Left kidney (tissue), 2 donors: ENCODE data around the gene NPR2. TPM values are rescaled to one million over a fixed set of nuclear protein-coding genes. Genes with fewer than 3 reads are reported as not detected.

Source experiments
- DNase-seq: peaks from one replicate; pipeline ENCODE4 v3.0.0-alpha.2; 2013
- polyA plus RNA-seq: library from polyadenylated mRNA; unstranded; fragments of 120-200 nt; gene quantifications from one replicate; pipeline ENCODE4 v1.2.1, GENCODE V29; 2013; ENCODE audit not compliant: insufficient read length

NPR2 gene
- polyA plus RNA-seq, 1 donor = 36.8 TPM

DNA sequence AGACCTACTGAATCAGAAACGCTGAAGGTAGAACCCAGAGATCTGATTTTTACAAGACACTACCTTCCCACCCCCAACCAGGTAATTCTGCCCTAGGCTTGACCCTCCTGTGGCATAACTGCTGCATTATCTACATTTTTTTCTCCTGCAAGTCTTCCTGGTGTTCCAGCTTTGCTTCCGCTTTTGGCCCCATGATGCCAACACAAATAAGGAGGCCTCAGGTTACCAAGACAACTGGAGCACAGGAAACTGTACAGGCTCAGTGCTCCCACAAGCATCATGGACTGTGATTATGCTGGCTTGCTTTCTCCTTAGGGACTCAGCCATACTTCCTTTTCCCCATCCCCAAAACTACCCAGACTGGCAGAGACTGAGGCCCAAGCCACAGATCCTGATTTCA is 30.7 kb upstream of the NPR2 start:
- DNase-seq = no peak

DNA sequence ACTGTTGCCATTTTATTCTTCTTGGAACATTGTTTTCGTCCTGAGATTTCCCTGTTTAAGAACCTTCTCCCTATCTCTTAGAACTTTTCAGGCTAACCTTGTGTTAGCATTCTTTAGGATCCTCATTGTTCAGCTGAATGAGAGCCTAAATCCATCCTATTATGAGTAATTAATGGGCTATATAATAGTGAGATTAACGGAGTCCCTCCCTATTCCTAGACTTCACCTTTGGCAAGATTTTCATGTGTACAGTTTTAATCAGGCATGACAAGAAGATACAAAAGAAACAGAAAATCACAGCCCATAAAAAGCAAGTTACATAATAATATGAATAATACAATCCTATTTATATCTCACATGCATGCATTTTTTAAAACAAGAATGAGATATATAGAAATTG is 28.2 kb upstream of the NPR2 start:
- DNase-seq = no peak

DNA sequence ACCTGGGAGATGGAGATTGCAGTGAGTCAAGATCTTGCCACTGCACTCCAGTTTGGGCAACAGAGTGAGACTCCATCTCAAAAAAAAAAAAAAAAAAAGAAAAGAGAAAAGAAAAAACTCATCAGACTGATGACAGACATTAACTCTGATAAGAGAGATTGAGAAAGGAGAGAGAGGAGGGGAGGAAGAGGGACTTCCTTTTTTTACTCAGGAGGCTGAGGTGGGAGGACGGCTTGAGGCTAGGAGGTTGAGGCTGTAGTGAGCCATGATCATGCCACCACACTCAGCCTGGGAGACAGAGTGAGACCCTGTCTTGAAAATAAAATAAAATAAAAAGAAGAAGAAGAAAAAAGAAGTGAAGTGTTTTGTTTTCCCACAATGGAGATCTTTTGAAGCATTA is 27.6 kb upstream of the NPR2 start:
- no peak for DNase-seq

DNA sequence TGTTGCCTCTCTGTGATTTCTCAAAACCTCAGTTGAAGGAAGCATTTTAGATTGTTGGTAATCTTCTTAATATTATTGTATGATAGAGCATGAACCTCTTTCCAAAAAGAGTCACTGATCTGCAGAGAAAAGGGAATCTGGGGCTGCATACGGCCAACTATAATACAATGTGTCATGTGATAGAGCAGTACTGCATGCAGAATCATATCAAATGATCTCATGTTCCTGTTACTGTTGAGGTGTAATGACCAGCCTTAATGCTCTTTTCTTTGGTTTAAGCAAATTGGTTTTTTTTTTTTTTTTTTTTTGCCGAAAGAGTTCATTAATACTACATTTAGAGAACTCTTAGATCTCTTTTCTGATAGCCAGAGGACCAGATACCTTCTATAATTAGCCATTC is 24.4 kb upstream of the NPR2 start:
- no peak for DNase-seq

DNA sequence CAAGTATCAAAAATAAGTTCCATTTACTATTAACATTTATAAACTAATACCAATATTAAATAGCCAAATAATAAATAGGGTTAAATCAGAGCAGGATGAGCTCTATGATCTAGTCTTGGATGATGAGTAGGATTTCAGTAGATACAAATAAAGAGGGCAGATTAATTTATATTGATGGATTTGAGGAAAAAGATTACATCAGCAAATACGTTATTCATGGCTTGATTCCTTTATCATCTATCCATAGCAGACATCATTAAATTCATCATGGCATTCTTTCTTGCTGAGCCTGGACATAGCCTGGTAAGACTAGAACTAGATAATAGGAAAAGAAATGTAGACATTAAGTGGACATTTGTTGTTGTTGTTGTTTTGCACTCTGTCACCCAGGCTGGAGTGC is 23.9 kb upstream of the NPR2 start:
- no peak for DNase-seq

DNA sequence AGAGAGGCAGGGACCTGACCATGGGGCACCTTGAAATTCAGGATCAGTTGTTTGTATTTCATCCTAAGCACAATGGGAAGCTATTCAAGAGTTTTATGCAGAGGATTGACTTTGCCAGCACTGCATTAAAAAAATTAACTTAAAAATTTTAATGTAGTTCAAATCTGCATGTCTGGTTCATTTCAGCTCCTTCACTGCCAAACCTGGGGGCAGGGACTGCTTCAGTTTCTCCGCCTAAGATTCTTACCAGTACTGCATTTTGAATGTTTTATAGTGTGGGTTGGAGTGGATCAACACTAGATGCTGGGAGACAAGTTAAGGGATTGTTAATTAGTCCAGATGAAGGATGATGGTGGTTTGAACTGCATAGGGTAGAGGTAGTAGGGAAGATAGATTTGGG is 21.6 kb upstream of the NPR2 start:
- no peak for DNase-seq

DNA sequence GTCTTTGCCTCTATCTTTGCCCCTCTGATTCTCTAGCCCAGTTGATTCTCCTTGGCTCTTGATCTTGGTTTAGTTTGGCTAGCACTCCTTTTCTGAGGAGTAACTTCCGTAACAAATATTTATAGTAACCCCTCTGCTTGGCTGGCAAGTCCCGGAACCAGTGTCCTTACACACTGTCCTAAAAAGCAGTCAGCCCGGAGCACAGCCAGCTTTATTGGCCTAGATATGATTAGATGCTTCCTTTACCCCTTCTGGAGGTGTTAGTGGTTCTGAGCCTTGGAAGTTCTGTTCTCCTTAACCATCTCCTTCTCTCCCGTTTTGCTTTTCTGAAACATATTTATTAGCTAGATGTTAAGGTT is 20.3 kb upstream of the NPR2 start:
- no peak for DNase-seq

DNA sequence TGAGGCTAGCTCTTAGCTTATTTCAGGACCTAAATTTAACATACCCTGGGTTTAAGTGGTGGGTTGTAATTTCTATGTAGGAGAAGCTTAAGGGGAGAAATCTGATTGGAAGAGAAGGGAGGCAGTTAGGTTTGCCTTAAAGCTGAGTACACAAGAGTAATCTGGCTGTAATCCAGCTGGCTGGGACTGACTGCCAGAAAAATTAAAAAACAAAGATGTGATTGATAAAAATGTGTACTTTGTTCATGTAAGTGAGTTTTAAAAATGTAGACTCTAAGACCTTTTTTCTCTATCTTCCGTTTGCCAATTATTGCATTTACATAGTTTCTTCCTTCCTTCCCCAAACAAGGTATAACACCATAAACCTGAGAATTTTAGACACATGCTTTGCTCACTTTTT is 19.9 kb upstream of the NPR2 start:
- no peak for DNase-seq

DNA sequence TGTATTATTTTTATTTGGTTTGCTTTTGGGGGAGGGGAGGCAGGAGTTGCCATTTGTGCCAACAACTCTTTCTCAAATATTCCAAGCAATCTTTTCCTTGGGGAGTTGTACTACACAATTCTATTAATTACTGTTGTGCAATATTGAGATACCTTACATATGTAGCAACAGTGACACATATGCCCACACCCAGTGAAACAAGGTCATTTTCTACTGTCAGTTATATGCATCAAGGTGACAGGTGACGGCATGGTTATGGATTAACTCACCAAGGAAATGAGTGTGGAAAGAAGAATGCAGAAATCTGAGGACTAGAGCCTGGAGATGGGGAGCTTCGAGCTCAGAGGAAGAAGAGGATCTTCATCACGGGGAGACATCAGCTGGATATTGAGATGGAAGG is 19.4 kb upstream of the NPR2 start:
- no peak for DNase-seq

DNA sequence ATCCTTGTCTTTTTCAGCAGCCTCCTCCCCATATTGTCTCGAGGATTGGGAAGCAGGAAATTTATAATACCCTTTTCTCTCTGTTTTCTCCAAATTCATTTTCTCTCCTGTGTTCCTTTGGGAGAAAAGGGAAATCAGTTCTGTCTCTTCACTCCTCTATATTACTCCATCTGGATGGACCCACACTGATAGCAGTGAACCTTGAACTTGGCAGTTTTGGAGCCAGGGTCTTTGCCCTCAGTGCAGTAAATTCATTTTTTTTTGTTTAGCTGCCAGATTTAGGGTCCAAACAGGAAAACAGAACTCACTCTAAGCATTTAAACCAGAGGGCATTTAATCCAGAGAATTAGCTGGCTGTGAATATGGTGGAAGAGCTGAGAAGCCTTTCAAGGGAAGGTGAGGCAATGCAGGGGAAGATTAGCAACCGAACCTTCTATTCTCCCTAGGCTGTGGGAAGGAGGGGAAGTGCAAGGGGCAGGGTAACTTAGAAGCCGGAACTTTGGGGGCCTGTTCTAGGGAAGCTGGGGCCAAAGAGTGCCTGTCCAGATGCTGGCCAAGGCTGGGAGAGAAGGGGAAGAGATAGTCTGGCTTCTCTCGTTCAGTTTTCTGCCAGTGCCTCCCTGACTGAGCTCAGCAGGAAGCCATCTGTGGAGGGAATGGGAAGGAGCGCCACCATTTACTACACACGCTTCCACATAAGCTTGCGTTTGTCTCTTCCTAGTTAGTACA is 16.3 kb upstream of the NPR2 start:
- DNase-seq = no peak

DNA sequence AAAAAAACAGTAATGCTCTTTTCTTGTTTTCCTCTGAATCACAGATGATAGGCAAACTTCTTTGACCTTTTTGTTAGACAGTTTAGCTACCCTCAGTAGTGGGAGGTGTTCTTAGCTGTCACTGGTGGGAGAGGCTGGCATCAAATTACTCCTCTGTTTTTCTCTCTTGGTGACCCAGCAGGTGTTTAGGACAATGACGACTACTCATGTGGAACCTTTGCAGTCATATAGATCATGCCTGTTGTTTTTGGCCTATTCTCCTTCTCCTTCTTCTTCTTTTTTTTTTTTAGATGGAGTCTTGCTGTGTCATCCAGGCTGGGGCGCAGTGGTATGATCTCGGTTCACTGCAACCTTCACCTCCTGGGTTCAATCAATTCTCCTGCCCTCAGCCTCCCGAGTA is 15.4 kb upstream of the NPR2 start:
- peak; percentile 70 for DNase-seq

DNA sequence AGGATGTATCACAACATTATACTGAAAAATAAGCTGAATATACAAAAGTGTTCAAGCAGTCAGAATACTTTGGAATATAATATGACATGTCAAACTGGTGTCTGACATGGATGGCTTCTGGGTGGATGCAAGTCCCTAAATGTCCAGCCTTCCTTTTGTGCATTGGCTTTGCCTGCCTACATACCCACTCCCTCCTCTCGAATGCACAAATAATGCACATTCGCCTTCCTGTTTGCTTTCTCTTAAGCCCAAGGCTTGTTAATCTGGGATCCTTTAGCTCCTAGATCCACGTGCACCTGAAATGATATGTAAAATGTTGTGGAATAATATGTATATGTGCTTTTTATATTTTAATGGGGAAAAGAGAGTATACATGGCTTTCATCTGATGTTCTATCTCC is 12.9 kb upstream of the NPR2 start:
- no peak for DNase-seq

DNA sequence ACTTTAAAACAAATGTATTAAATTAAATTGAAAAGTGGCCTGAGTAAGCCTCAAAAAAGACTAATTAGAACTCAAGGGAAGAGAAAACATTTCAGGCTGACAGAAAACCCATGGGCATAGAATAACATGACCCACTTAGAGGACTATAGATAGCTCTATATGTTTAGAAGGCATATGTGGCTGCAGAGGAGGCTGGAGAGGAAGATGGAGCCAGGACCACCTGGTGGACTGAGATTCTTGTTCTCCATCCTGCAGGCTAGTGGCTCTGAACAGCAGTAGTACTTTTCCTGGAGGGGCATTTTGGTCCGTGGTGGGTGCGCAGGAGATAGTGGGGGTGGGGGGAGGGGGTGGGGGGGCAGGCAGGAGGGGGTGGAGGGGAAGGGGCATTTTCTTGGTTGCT is 10.3 kb upstream of the NPR2 start:
- DNase-seq = no peak

DNA sequence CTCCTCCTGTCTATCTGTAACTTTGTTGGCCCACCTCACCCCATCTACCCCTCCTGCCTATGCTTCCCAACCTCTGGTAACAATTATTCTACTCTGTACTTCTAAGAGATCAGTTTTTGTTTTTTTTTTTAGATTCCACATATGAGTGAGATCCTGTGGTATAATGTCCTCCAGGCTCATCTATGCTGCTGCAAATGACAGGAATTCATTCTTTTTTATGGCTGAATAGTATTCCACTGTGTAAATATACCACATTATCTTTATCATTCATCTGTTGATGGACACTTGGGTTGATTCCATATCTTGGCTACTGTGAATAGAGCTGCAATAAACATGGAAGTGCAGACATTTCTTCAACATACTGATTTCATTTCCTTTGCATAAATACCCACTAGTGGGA is 8.0 kb upstream of the NPR2 start:
- no peak for DNase-seq

DNA sequence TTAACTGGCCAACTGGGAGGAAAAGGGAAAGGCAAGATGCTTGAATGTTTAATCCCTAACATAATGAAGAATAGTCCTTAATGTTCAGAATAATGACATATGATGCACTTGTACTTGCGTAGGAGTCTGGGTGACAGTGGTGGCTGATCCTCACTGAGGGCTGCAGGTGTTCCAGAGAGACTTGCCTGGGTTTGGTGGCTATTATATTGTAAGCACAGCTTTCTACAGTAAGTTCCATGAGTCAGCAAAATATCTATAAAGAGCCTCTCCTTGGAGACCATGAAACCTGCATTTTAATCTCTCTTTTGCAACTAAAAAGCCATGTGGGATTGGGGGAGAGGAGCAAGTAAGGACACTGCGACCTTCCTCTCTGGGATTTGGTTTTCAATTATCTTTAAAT is 1.9 kb upstream of the NPR2 start:
- no peak for DNase-seq

DNA sequence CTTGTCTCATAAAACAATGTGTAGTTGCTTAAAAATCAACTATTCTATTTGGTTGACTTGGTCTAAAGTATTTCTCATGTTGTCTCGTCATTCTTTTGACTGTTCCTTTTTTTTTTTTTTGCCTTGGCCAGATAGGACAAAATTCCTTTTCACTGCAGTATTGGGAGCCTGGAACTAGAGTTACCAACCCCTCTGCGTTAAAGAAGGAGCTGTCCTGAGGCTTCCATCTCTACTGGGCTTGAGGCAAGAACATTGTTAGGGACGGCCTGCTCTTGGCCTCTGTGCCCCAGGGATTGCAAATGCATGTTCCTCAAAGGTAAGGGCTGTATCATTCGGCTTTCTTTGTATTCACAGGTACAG is 1.4 kb upstream of the NPR2 start:
- no peak for DNase-seq

DNA sequence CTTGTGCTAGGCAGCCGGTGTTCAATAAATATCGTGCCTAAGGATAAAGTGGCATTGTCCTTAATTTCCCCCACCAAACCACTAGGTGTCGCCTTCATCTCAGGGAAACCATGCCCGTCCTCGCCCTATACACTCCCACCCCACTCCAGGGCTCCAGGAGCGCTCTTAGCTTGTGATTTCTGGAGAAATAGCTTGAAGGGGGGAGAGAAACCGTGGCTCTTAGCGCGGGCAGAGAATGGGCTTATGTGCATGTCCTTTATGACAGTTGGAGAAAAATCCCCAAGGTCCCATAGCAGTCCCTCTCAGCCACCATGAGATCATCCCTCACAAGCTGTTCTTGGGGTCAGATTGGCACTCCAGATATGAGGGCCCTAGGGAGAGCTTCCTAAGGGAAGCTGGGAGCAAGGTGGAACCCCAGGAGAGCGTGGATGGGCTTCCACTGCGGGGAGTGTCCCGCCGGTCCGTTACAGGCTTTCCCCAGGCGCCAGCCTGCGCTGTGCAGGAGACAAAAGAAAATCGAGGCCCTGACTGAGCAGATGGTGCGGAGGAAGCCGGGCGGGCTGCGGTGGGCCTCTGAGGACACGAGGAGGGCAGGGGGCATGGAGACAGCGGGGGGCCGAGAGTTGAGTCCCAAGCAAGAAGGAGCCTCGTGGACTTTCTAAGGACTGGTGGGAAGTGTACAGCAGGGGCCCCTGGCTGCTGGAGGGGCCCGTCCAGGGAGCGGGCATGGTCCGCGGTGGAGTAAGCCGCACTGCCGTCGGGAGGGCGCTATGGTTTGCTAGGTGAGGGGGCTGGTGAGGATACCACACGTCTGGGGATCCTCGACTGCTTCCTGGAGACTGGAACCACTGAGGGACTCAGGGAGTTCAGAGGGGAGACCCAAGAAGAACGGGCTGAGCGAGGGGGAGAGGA is 750 bp upstream of the NPR2 start:
- peak; percentile 87 for DNase-seq

DNA sequence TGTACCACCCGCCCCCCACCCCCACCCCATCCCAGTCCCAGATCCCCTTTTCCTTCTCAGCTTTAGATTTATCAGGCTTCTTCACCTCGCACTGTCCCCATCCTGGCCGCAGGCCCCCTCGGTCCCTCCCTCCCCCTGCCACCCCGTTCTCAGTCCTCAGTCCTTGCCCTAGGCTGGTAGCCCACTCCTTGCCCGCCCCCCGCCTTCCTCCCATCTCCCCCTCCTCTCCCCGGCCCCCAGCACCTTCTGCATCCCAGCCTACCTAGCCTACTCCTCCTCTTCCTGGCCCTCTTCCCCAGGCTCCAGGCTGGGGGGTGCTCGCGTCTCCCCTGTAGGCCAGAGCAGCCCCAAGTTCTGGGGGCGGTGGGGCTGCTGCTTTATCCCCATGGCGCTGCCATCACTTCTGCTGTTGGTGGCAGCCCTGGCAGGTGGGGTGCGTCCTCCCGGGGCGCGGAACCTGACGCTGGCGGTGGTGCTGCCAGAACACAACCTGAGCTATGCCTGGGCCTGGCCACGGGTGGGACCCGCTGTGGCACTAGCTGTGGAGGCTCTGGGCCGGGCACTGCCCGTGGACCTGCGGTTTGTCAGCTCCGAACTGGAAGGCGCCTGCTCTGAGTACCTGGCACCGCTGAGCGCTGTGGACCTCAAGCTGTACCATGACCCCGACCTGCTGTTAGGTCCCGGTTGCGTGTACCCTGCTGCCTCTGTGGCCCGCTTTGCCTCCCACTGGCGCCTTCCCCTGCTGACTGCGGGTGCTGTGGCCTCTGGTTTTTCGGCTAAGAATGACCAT is 828 bp downstream of the NPR2 start:
- DNase-seq = no peak

DNA sequence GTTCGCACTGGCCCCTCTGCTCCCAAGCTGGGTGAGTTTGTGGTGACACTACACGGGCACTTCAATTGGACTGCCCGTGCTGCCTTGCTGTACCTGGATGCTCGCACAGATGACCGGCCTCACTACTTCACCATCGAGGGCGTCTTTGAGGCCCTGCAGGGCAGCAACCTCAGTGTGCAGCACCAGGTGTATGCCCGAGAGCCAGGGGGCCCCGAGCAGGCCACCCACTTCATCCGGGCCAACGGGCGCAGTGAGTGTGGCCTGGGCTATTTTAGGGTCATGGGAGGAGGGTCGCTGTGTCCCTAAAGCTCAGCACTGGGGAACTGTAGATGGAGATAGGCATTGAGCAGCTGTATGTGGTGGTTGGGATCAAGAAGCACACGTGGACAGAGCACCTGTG is 1.4 kb downstream of the NPR2 start:
- no peak for DNase-seq

DNA sequence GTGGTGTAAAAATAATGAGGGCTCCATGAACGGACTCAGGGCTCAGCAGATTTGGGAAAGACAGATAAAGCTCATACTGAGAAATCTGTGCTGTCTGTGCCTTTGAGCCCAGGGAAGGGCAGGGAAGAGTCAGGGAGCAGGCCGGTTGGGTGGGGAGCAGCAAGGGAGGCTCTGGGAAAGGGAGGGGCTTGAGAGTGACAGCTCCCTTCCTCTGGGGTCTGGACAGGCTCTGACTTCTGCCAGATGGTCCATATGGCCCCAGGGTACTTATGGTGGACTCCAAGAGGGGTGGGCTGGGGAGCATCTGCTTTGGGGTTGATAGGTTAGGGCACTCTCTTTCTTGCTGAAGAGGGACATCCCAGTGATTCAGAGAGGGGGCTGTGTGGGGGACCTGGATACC is 2.1 kb downstream of the NPR2 start:
- DNase-seq = no peak

DNA sequence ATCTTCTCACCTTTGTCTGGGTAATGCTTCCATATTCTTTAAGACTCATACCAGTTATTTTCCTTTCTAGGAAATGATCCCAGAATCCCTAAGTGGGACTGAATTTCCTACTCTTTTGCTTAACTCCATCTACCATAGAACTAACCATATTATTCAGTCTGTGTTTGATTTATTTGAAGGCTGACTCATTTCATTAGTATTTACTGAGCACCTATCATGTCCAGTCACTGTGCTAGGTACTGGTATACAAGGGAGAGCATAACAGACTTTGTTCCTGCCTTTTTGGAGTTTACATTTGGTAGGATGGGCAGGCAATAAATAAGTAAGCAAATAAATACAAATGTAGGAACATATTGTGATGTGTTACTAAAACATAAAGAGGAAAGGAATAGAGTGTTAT is 4.3 kb downstream of the NPR2 start:
- DNase-seq = no peak

DNA sequence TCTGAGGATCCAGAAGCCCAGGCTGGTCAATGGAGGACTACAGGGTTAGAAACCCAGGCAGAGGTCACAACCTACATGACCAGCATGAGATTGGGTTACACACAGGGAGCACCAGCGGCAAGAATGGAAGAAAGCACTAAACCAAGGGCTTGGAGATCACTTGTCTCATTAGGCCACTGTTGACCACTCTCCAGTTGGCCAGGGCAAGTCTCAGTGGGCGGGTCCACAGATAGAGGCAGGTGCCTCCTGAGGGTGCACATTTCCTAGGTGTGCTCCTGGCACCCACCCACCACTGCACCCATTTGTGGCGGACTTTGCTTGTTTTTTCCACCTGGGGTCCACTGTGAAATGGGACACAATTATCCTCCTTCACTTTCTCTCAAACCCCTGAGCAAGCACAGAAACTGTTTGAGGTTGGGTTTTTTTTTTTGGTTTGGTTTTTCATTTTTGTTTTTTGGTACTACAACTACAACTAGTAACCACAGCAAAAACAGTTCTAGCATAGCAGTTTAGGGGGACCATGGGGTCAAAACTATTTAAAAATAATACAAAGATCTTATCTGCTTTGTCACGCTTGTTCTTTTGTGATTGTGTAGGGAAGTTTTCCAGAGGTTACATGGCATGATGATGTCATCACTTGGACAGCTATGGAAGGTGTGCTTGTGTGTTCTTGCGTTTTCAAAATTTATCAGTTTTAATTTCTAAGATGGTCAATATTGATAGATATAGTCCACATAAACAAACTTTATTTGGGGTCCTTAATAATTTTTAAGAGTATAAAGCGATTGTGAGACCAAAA is 6.1 kb downstream of the NPR2 start:
- DNase-seq = no peak
